ENCODE results near the gene TRAF3IP3. TPM values are rescaled to one million over a fixed set of nuclear protein-coding genes. Genes with fewer than 3 reads are reported as not detected.
A peak's percentile ranks its signal among the peaks of the same experiment; 100 is the strongest.

TRAF3IP3 gene
- total RNA-seq, 2 donors from 2014 or later = 3.6 to 4.7 TPM

GRCh38 chr1:209809611-209810010 is 53.8 kb downstream of the TRAF3IP3 start:
- no peak for ATAC-seq
- no peak for DNase-seq
- no peak for TF ChIP-seq POLR2A (IDR thresholded peaks at IDR 0.05)
- no peak for TF ChIP-seq CTCF (IDR thresholded peaks at IDR 0.05)
- H3K4me1 ChIP-seq = peaks cover 9% of the 10 kb centered on the region
- no peak overlapping the region for H3K27ac ChIP-seq
- intact Hi-C loops (cut with DNase I) = no loop called here
- H3K9me3 ChIP-seq = no peaks in the 10 kb centered on the region
- 84 to 88% methylated on average over 4 of the region's 4 CpGs for WGBS, 2 donors
- H3K27me3 ChIP-seq = no peaks in the 10 kb centered on the region
- no peak overlapping the region for H3K4me3 ChIP-seq
- H3K36me3 ChIP-seq (replicated peaks in 1 of 2; ENCODE audit: insufficient read depth in 1 of 2, low read depth in 2 of 2) = no peaks in the 10 kb centered on the region

GRCh38 chr1:209810783-209811182 is 54.9 kb downstream of the TRAF3IP3 start:
- no peaks in the 10 kb centered on the region for H3K27me3 ChIP-seq
- WGBS, 2 donors = 58 to 77% methylated on average over 5 of the region's 5 CpGs
- intact Hi-C loops (cut with DNase I) = no loop called here
- peaks cover 4% of the 10 kb centered on the region for H3K4me1 ChIP-seq
- H3K4me3 ChIP-seq = no peak overlapping the region
- H3K27ac ChIP-seq = no peak overlapping the region
- TF ChIP-seq CTCF (IDR thresholded peaks at IDR 0.05) (no peak), POLR2A (IDR thresholded peaks at IDR 0.05) (no peak)
- ATAC-seq (no peak), DNase-seq (no peak)
- H3K9me3 ChIP-seq = no peaks in the 10 kb centered on the region
- H3K36me3 ChIP-seq (replicated peaks in 1 of 2; ENCODE audit: insufficient read depth in 1 of 2, low read depth in 2 of 2) = no peaks in the 10 kb centered on the region

- TF ChIP-seq CTCF (IDR thresholded peaks at IDR 0.05) (no peak), POLR2A (IDR thresholded peaks at IDR 0.05) (no peak)
- ATAC-seq (no peak), DNase-seq (no peak)
- Histone ChIP-seq H3K9me3 (no peaks in the 10 kb centered on the region), H3K27ac (no peak overlapping the region), H3K4me3 (no peak overlapping the region), H3K36me3 (replicated peaks in 1 of 2; ENCODE audit: insufficient read depth in 1 of 2, low read depth in 2 of 2) (no peaks in the 10 kb centered on the region), H3K27me3 (no peaks in the 10 kb centered on the region), H3K4me1 (no peaks in the 10 kb centered on the region)
- 80 to 88% methylated on average over 4 of the region's 4 CpGs for WGBS, 2 donors
- intact Hi-C loops (cut with DNase I) = no loop called here
These were observed 58.0 kb downstream of the TRAF3IP3 start for GRCh38 chr1:209813902-209814301.

- WGBS, 2 donors = 69 to 76% methylated on average over 3 of the region's 3 CpGs
- intact Hi-C loops (cut with DNase I) = no loop called here
- H3K27ac ChIP-seq = peak overlapping the region in 2 of 4 donors; percentile 51 to 67
- TF ChIP-seq POLR2A (IDR thresholded peaks at IDR 0.05) = no peak
- TF ChIP-seq CTCF (IDR thresholded peaks at IDR 0.05) = no peak
- no peaks in the 10 kb centered on the region for H3K27me3 ChIP-seq
- H3K4me1 ChIP-seq = no peaks in the 10 kb centered on the region
- no peaks in the 10 kb centered on the region for H3K9me3 ChIP-seq
- H3K4me3 ChIP-seq = no peak overlapping the region
- no peaks in the 10 kb centered on the region for H3K36me3 ChIP-seq (replicated peaks in 1 of 2; ENCODE audit: insufficient read depth in 1 of 2, low read depth in 2 of 2)
- ATAC-seq (peak; percentile 24), DNase-seq (no peak)
These were observed 59.6 kb downstream of the TRAF3IP3 start for GRCh38 chr1:209815490-209815889.

GRCh38 chr1:209815931-209816341 is 60.1 kb downstream of the TRAF3IP3 start:
- DNase-seq (no peak), ATAC-seq (peak; percentile 24)
- no peak for TF ChIP-seq CTCF (IDR thresholded peaks at IDR 0.05)
- no peak for TF ChIP-seq POLR2A (IDR thresholded peaks at IDR 0.05)
- Histone ChIP-seq H3K4me3 (no peak overlapping the region), H3K27me3 (no peaks in the 10 kb centered on the region), H3K4me1 (no peaks in the 10 kb centered on the region), H3K9me3 (no peaks in the 10 kb centered on the region), H3K27ac (peak overlapping the region in 2 of 4 donors; percentile 51 to 67), H3K36me3 (replicated peaks in 1 of 2; ENCODE audit: insufficient read depth in 1 of 2, low read depth in 2 of 2) (no peaks in the 10 kb centered on the region)
- intact Hi-C loops (cut with DNase I) = no loop called here
- 72 to 74% methylated on average over 6 of the region's 6 CpGs for WGBS, 2 donors

All from body of pancreas (tissue), 4 donors.